ENCODE results near the gene CELF1.

DNA sequence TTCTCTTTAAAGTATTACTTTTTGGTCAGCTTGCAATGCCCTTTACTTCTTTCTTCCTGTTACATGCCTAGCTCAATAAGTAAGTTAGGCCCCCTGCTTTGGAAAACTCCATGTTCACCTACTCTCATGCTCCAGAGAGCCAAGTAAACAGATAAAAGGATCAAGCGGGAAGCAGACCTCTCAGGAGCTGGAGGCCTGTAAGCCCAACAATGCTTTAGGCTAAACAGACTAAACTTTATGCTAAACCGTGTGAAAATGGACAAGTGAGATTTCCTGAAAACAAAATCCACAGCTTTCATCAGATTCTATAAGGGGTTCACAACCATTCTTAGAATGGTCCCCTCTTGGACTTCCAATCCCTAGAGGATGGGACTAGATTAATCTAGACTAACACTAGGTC lies 40.2 kb downstream of the CELF1 start:
- TF ChIP-seq CTCF (conservative IDR thresholded peaks at IDR 0.05; ENCODE audit: low read depth in 2 of 2) (no peak), JUNB (IDR thresholded peaks at IDR 0.05; ENCODE audit: unreplicated experiment) (no peak), EZH2phosphoT487 (IDR thresholded peaks at IDR 0.05; ENCODE audit: unreplicated experiment) (no peak), EZH2 (IDR thresholded peaks at IDR 0.05; ENCODE audit: low read depth, unreplicated experiment) (no peak), POLR2AphosphoS5 (IDR thresholded peaks at IDR 0.05; ENCODE audit: low read depth) (no peak)
- TF ChIP-seq, protein P1, sequence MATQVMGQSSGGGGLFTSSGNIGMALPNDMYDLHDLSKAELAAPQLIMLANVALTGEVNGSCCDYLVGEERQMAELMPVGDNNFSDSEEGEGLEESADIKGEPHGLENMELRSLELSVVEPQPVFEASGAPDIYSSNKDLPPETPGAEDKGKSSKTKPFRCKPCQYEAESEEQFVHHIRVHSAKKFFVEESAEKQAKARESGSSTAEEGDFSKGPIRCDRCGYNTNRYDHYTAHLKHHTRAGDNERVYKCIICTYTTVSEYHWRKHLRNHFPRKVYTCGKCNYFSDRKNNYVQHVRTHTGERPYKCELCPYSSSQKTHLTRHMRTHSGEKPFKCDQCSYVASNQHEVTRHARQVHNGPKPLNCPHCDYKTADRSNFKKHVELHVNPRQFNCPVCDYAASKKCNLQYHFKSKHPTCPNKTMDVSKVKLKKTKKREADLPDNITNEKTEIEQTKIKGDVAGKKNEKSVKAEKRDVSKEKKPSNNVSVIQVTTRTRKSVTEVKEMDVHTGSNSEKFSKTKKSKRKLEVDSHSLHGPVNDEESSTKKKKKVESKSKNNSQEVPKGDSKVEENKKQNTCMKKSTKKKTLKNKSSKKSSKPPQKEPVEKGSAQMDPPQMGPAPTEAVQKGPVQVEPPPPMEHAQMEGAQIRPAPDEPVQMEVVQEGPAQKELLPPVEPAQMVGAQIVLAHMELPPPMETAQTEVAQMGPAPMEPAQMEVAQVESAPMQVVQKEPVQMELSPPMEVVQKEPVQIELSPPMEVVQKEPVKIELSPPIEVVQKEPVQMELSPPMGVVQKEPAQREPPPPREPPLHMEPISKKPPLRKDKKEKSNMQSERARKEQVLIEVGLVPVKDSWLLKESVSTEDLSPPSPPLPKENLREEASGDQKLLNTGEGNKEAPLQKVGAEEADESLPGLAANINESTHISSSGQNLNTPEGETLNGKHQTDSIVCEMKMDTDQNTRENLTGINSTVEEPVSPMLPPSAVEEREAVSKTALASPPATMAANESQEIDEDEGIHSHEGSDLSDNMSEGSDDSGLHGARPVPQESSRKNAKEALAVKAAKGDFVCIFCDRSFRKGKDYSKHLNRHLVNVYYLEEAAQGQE (IDR thresholded peaks at IDR 0.05; ENCODE audit: unreplicated experiment), result no peak

All from GM23338 (cell line).